Measurements from ENCODE around the gene MFAP1.
"Not testable (repeated sequence)": the region's sequence is repeated elsewhere in the genome, so short reads cannot be mapped to it uniquely, and the experiment has no call there.

The MFAP1 gene

GRCh38 chr15:43824302-43825246 lies at the start of gene MFAP1:
Gene MFAP1 (minus strand): TSS chr15:43824690. CDS start chr15:43824569, 121 bp downstream.
- FAIRE-seq, result peak; percentile 96

- no peak for FAIRE-seq
Observed at GRCh38 chr15:43873651-43874050, 49.2 kb upstream of the MFAP1 start.

- FAIRE-seq, result peak; percentile 75
Observed at GRCh38 chr15:43872416-43873020, 48.0 kb upstream of the MFAP1 start.

- FAIRE-seq, result no peak
Observed at GRCh38 chr15:43871835-43872234, 47.3 kb upstream of the MFAP1 start.

GRCh38 chr15:43868406-43868805 lies 43.9 kb upstream of the MFAP1 start:
- no peak for FAIRE-seq

GRCh38 chr15:43867096-43867495 lies 42.6 kb upstream of the MFAP1 start:
- FAIRE-seq, result no peak

- FAIRE-seq, result not testable (repeated sequence)
Observed at GRCh38 chr15:43866636-43867035, 42.1 kb upstream of the MFAP1 start.

- no peak for FAIRE-seq
Observed at GRCh38 chr15:43859546-43859945, 35.1 kb upstream of the MFAP1 start.

GRCh38 chr15:43854801-43855200 lies 30.3 kb upstream of the MFAP1 start:
- no peak for FAIRE-seq

- FAIRE-seq, result no peak
Observed at GRCh38 chr15:43852607-43853006, 28.1 kb upstream of the MFAP1 start.

- FAIRE-seq, result no peak
Observed at GRCh38 chr15:43851251-43851650, 26.8 kb upstream of the MFAP1 start.

- no peak for FAIRE-seq
Observed at GRCh38 chr15:43845421-43845820, 20.9 kb upstream of the MFAP1 start.

GRCh38 chr15:43832485-43832884 lies 8.0 kb upstream of the MFAP1 start:
- not testable (repeated sequence) for FAIRE-seq

GRCh38 chr15:43831519-43832052 lies 7.1 kb upstream of the MFAP1 start:
- not testable (repeated sequence) for FAIRE-seq

- not testable (repeated sequence) for FAIRE-seq
Observed at GRCh38 chr15:43830691-43831275, 6.3 kb upstream of the MFAP1 start.

- FAIRE-seq, result not testable (repeated sequence)
Observed at GRCh38 chr15:43829951-43830540, 5.6 kb upstream of the MFAP1 start.

GRCh38 chr15:43828061-43828657 lies 3.7 kb upstream of the MFAP1 start:
- FAIRE-seq, result no peak

GRCh38 chr15:43826508-43827341 lies 2.2 kb upstream of the MFAP1 start, which contains the start of gene WDR76:
Gene WDR76 (plus strand): TSS chr15:43827002. CDS start chr15:43827033, 31 bp downstream.
- FAIRE-seq, result no peak

- no peak for FAIRE-seq
Observed at GRCh38 chr15:43826029-43826507, 1.6 kb upstream of the MFAP1 start.

GRCh38 chr15:43825305-43825704 lies 815 bp upstream of the MFAP1 start:
- FAIRE-seq, result not testable (repeated sequence)

- FAIRE-seq, result no peak
Observed at GRCh38 chr15:43821505-43821904, 3.0 kb downstream of the MFAP1 start.
